SU-DHL-6 (cell line): ENCODE measurements around the gene RAB31.

Source experiments
- CTCF ChIP-seq: fragments of 200-600 bp; sonication (generic); IDR thresholded peaks from one replicate; pipeline ENCODE4 v1.5.1; 2017; ENCODE audit warnings: antibody characterized with exemption, mild to moderate bottlenecking, low read length, moderate library complexity; ENCODE audit not compliant: insufficient read depth, poor library complexity, severe bottlenecking
- EZH2phosphoT487 ChIP-seq: fragments of 200-600 bp; sonication (generic), shearing (Covaris generic); conservative IDR thresholded peaks from 2 replicates; pipeline ENCODE4 v1.6.1; 2018; ENCODE audit warnings: mild to moderate bottlenecking, antibody characterized with exemption, low read length, moderate library complexity, mixed read lengths

DNA sequence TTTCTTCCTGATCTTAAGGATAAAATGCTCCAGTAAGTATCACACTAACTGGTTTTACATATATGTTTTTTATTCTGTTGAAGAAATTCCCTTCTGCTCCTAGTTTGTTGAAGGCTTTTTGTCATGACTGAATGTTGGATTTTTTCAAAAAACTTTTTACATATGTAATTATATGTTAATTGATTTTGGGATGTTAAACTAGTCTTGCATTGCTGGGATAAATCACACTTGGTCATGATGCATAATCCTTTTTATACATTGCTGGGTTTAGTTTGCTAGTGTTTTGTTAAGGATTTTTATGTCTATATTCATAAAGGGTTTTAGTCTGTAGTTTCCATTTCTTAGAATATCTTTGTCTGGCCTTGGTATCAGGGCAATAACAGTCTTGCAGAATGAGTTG lies 112.0 kb downstream of the RAB31 start:
- TF ChIP-seq CTCF, result no peak
- TF ChIP-seq EZH2phosphoT487, result no peak
